Uterus (tissue), 4 donors: Measurements from ENCODE around the gene RGL1. TPM values are rescaled to one million over a fixed set of nuclear protein-coding genes. Genes with fewer than 3 reads are reported as not detected.

ENCODE experiments used
- DNase-seq, 2 donors: peaks; one replicate each; pipeline ENCODE4 v3.0.0-alpha.2; 2019 to 2020
- H3K27ac ChIP-seq, 2 donors: fragments of 200-600 bp; sonication (generic); 1 replicate in 1 of 2; 2 replicates in 1 of 2; pipeline ENCODE4 v1.5.1; 2016 to 2018
- H3K27me3 ChIP-seq, 2 donors: fragments of 200-600 bp; sonication (generic); one replicate each; pipeline ENCODE4 v1.5.1; 2018 to 2019; ENCODE audit warnings: control low read depth in 1 of 2
- H3K36me3 ChIP-seq, 2 donors: fragments of 200-600 bp; sonication (generic); one replicate each; pipeline ENCODE4 v1.5.1; 2019; ENCODE audit warnings: control low read depth in 1 of 2
- H3K4me1 ChIP-seq, 2 donors: fragments of 200-600 bp; sonication (generic); one replicate each; pipeline ENCODE4 v1.5.1; 2018 to 2019; ENCODE audit warnings: control low read depth in 1 of 2
- H3K4me3 ChIP-seq, 2 donors: fragments of 200-600 bp; sonication (generic); 1 replicate in 1 of 2; 2 replicates in 1 of 2; pipeline ENCODE4 v1.5.1; 2018 to 2019; ENCODE audit warnings: mild to moderate bottlenecking in 1 of 2
- H3K9me3 ChIP-seq, 2 donors: fragments of 200-600 bp; sonication (generic); one replicate each; pipeline ENCODE4 v1.5.1; 2019; ENCODE audit warnings: control low read depth in 1 of 2
- POLR2A ChIP-seq, 2 donors: fragments of 450-650 bp; IDR thresholded peaks; one replicate each; pipeline ENCODE4 v1.6.1; 2016; ENCODE audit warnings: antibody characterized with exemption in 2 of 2, mild to moderate bottlenecking in 1 of 2, moderate library complexity in 1 of 2
- intact Hi-C: fragments of 100-400 bp; cut with DNase I; formaldehyde crosslinking; loops from one replicate; pipeline ENCODE4 v1.15.1; 2023; ENCODE audit warnings: low total_unique reads
- total RNA-seq, 4 donors: library from RNA; depleted of rRNA in 3 of 4; stranded (reverse); fragments of >200 nt in 3 of 4; gene quantifications; one replicate each; pipeline versions ENCODE4 v1.1.0 to v1.2.4, GENCODE V29; 2014 to 2023
- TF ChIP-seq, protein P1 (sequence below), 4 experiments: fragments of 200-600 bp in 2 of 4; fragments of 450-650 bp in 2 of 4; sonication (generic) in 2 of 4; IDR thresholded peaks; one replicate each; pipeline ENCODE4 v1.5.1; 2016 to 2019; ENCODE audit warnings: antibody characterized with exemption in 4 of 4, mild to moderate bottlenecking in 2 of 4, moderate library complexity in 1 of 4
- donor health status: DM: yes; HTN: yes; CAD: no.

RGL1 gene
- total RNA-seq, 4 donors from 2014 or later, result 6.9 to 92.9 (median 16.3) TPM

DNA sequence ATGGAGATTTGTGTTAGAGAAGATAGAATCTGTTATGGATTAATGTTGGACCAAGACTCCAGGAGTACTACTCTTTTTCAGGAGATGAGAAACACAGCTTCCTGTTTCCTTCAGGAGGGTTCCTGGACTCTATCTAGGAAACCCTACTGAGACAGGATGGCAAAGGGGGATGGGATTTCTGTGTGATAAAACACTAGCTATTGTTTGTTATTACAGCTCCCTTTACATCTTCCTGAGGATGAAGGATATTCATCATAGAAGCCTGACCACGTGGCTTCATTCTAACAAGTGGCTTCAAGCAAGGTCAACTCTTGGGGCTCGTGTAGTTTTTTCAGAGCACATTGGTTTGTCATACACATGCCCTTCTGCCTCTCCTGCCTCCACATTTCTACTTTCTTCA lies 33.3 kb downstream of the RGL1 start:
- H3K27ac ChIP-seq, result no peak overlapping the region
- intact Hi-C loops, result no loop called here
- no peak overlapping the region for H3K4me3 ChIP-seq
- no peaks in the 10 kb centered on the region for H3K36me3 ChIP-seq
- no peaks in the 10 kb centered on the region for H3K27me3 ChIP-seq
- no peak for TF ChIP-seq POLR2A (IDR thresholded peaks at IDR 0.05)
- TF ChIP-seq, protein P1, sequence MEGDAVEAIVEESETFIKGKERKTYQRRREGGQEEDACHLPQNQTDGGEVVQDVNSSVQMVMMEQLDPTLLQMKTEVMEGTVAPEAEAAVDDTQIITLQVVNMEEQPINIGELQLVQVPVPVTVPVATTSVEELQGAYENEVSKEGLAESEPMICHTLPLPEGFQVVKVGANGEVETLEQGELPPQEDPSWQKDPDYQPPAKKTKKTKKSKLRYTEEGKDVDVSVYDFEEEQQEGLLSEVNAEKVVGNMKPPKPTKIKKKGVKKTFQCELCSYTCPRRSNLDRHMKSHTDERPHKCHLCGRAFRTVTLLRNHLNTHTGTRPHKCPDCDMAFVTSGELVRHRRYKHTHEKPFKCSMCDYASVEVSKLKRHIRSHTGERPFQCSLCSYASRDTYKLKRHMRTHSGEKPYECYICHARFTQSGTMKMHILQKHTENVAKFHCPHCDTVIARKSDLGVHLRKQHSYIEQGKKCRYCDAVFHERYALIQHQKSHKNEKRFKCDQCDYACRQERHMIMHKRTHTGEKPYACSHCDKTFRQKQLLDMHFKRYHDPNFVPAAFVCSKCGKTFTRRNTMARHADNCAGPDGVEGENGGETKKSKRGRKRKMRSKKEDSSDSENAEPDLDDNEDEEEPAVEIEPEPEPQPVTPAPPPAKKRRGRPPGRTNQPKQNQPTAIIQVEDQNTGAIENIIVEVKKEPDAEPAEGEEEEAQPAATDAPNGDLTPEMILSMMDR (IDR thresholded peaks at IDR 0.05), result no peak
- peaks cover 0 to 9% of the 10 kb centered on the region in 2 donors for H3K4me1 ChIP-seq
- no peaks in the 10 kb centered on the region for H3K9me3 ChIP-seq
- no peak for DNase-seq

DNA sequence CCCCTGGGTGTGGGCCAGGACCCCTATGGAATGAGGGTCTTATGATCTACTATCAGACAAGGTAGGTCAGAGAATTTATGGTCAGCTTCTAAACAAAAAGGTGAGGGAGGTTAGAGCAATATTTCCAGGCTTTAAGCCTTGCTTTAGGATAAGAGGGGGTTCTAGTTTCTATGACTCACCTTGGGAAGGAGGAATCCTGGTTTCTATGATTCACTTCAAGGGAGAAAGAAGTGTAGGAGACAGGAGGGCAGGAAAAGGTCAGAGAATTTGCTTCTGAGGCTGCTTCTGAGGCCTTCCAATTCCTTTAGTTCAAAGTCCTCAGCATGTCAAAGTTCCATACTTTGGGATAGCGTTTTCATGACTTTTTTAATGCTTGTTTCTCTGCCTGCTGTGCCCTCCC lies 35.2 kb downstream of the RGL1 start:
- Histone ChIP-seq H3K36me3 (no peaks in the 10 kb centered on the region), H3K4me3 (no peak overlapping the region), H3K27me3 (no peaks in the 10 kb centered on the region), H3K9me3 (no peaks in the 10 kb centered on the region), H3K4me1 (peaks cover 0 to 4% of the 10 kb centered on the region in 2 donors), H3K27ac (no peak overlapping the region)
- intact Hi-C loops, result no loop called here
- no peak for DNase-seq
- TF ChIP-seq POLR2A (IDR thresholded peaks at IDR 0.05), result no peak
- TF ChIP-seq, protein P1 (IDR thresholded peaks at IDR 0.05), result no peak

DNA sequence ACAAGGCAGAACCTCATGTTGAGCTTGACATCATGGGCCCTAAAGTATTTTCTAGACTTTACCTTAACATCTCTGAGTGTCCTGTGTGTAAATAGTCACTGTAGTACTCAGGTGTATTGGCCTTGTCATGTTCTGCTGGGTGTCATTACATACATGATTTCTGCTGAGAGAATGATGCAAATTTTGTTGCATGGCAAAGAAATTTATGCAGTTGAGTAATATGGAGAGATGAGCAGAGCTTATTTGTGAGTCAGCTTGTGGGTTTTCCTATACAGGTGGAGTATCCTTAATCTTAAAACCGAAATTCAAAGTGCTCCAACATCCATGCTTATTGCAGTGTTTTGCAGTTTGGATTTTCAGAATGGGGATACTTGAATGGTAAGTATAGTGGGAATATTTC lies 36.6 kb downstream of the RGL1 start:
- TF ChIP-seq, protein P1 (IDR thresholded peaks at IDR 0.05), result no peak
- TF ChIP-seq POLR2A (IDR thresholded peaks at IDR 0.05), result no peak
- no peaks in the 10 kb centered on the region for H3K36me3 ChIP-seq
- peaks cover 0 to 2% of the 10 kb centered on the region in 2 donors for H3K4me1 ChIP-seq
- no peak for DNase-seq
- H3K27ac ChIP-seq, result peak overlapping the region in 1 of 2 donors; percentile 71
- no peaks in the 10 kb centered on the region for H3K9me3 ChIP-seq
- H3K27me3 ChIP-seq, result no peaks in the 10 kb centered on the region
- intact Hi-C loops, result no loop called here
- H3K4me3 ChIP-seq, result no peak overlapping the region

DNA sequence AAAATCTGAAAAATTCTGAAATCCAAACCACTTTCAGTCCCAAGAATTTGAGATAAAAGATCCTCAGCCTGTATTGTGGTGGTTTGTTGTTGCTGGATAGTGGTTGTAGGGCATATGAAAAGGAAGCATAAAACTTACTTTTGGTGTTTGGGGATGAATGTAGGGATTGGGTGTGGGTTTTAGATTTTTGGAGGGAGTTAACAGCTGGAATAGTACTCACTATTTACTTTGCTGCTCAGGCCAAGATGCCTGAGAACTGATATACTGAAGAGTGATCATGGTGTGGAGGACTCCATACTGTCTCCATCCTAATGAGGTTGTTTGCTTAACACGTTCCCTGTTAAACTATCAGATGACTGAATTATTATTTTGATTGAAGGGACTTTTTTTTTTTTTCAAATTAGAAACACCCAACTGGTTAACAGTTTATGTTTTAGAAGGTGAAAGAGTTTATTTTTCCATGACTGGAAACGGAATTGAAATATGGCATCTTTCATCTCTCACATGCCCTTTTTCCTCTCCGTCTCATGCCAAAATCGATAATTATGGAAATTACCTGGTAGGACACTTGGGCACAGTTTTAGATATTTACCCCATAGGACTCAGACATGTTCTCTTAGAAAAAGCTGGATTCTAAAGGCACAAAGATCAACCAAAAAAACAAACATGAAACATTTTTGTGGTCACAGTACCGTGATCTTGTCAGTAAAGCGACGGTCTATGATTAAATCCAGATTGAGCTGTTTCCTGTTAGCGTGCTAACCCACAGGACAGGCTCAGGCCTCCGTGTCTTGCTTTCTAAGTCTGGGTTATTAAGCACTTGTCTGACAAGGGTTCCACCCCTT lies 37.3 kb downstream of the RGL1 start:
- peak in 1 of 2 donors; percentile 39 for DNase-seq
- Histone ChIP-seq H3K36me3 (no peaks in the 10 kb centered on the region), H3K27ac (peak overlapping the region; percentile 51 to 71), H3K4me3 (peak overlapping the region in 1 of 2 donors; percentile 14), H3K4me1 (no peaks in the 10 kb centered on the region), H3K27me3 (no peaks in the 10 kb centered on the region), H3K9me3 (no peaks in the 10 kb centered on the region)
- TF ChIP-seq, protein P1 (IDR thresholded peaks at IDR 0.05), result no peak
- TF ChIP-seq POLR2A (IDR thresholded peaks at IDR 0.05), result no peak
- intact Hi-C loops, result no loop called here

DNA sequence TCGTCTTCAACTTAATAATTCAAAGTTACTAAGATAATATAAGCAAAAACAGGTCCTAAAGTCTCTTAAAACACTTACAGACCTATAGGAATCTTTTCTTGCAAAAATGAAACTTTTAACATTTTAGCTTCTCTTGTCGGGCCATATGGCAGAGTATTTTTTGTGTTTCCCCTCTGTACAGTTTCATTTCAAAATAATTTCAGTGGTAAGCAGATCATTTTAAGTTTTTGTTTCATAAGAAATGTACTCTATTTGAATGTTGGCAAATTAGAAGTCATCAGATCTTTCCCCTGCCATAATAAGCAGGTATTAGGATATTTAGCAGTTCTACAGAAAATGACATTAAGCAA lies 37.9 kb downstream of the RGL1 start:
- H3K4me3 ChIP-seq, result peak overlapping the region in 1 of 2 donors; percentile 14
- H3K9me3 ChIP-seq, result no peaks in the 10 kb centered on the region
- DNase-seq, result no peak
- TF ChIP-seq, protein P1 (IDR thresholded peaks at IDR 0.05), result no peak
- no peak for TF ChIP-seq POLR2A (IDR thresholded peaks at IDR 0.05)
- intact Hi-C loops, result no loop called here
- H3K36me3 ChIP-seq, result no peaks in the 10 kb centered on the region
- peak overlapping the region; percentile 51 to 71 for H3K27ac ChIP-seq
- H3K4me1 ChIP-seq, result no peaks in the 10 kb centered on the region
- no peaks in the 10 kb centered on the region for H3K27me3 ChIP-seq
